Ovary (tissue), 3 donors: ENCODE data around the gene BLOC1S4.

Experiments
- EP300 ChIP-seq: sonication (generic); formaldehyde crosslinking; IDR thresholded peaks from one replicate; pipeline ENCODE4 v1.6.1; 2017; ENCODE audit warnings: antibody characterized with exemption
- POLR2A ChIP-seq: fragments of 450-650 bp; IDR thresholded peaks from one replicate; pipeline ENCODE4 v1.6.1; 2017; ENCODE audit warnings: antibody characterized with exemption, mild to moderate bottlenecking, moderate library complexity
- TF ChIP-seq, protein P1 (sequence below), 3 donors: fragments of 450-650 bp in 2 of 3; fragments of 200-600 bp in 1 of 3; IDR thresholded peaks; one replicate each; pipeline versions ENCODE4 v1.5.1 to v1.8.0; 2016 to 2022; ENCODE audit warnings: antibody characterized with exemption in 3 of 3, mild to moderate bottlenecking in 1 of 3
- donor health status: DM: no; HTN: no; CAD: no.

DNA sequence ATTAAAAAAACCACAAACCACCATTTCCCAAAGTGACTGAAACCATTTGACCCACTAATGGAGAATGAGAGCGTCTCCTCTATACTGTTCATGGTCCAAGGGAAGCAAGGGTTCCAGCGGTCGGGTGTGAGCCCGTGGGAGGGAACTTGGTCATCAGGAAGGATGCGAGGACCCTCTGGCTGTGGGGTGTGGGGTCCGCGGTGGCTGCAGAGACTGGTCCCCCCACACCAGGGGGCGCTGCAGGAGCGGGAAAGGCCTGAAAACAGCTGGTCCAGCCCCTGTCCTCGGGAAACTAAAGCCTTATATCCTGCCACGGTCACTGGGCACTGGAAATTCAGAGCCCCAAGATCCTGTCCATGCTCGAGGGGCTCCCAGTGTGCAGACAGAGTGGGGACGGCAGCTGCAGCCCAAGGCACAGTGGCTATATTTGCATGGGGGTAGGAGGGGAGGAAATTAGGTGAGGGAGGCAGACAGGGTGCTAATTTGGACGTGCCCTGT lies 4.3 kb downstream of the BLOC1S4 start:
- TF ChIP-seq, protein P1, sequence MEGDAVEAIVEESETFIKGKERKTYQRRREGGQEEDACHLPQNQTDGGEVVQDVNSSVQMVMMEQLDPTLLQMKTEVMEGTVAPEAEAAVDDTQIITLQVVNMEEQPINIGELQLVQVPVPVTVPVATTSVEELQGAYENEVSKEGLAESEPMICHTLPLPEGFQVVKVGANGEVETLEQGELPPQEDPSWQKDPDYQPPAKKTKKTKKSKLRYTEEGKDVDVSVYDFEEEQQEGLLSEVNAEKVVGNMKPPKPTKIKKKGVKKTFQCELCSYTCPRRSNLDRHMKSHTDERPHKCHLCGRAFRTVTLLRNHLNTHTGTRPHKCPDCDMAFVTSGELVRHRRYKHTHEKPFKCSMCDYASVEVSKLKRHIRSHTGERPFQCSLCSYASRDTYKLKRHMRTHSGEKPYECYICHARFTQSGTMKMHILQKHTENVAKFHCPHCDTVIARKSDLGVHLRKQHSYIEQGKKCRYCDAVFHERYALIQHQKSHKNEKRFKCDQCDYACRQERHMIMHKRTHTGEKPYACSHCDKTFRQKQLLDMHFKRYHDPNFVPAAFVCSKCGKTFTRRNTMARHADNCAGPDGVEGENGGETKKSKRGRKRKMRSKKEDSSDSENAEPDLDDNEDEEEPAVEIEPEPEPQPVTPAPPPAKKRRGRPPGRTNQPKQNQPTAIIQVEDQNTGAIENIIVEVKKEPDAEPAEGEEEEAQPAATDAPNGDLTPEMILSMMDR (IDR thresholded peaks at IDR 0.05) = peak; percentile 77 to 95 (median 92)
- TF ChIP-seq POLR2A (no peak), EP300 (no peak)
